DND-41 (cell line): ENCODE results near the gene FURIN.

Source experiments
- ATAC-seq: fragments of 200-7000 bp; cut with Tn5 transposase; 3 replicates; pipeline ENCODE4 v1.9.1; 2021; ENCODE audit warnings: low read depth; ENCODE audit not compliant: insufficient read depth
- DNase-seq: peaks from one replicate; pipeline ENCODE4 v3.0.0-alpha.2; 2020
- H2AFZ ChIP-seq: 2 replicates; pipeline ENCODE4 v1.6.0; 2012; ENCODE audit warnings: low read depth, low read length
- H3K27ac ChIP-seq: 2 replicates; pipeline ENCODE4 v1.5.1; 2012; ENCODE audit warnings: low read length, inconsistent platforms
- H3K27me3 ChIP-seq: fragments of 200-600 bp; sonication (generic); 2 replicates; pipeline ENCODE4 v1.6.0; 2012; ENCODE audit warnings: low read length, mild to moderate bottlenecking, inconsistent platforms; ENCODE audit not compliant: insufficient read depth, poor library complexity
- H3K36me3 ChIP-seq: 2 replicates; pipeline ENCODE4 v1.5.1; 2012; ENCODE audit warnings: low read length, inconsistent platforms; ENCODE audit not compliant: insufficient read depth
- H3K4me1 ChIP-seq: 2 replicates; pipeline ENCODE4 v1.5.1; 2012; ENCODE audit warnings: mild to moderate bottlenecking, low read length; ENCODE audit not compliant: insufficient read depth
- H3K4me2 ChIP-seq: 2 replicates; pipeline ENCODE4 v1.6.0; 2012; ENCODE audit warnings: mild to moderate bottlenecking, moderate library complexity, low read length, inconsistent platforms; ENCODE audit not compliant: insufficient read depth
- H3K4me3 ChIP-seq, 2 experiments: fragments of 200-600 bp in 1 of 2; shearing (Covaris generic) in 1 of 2; 2 replicates each; pipeline ENCODE4 v1.5.1; 2012 to 2016; ENCODE audit warnings: inconsistent platforms in 2 of 2, low read length in 2 of 2, mild to moderate bottlenecking in 2 of 2, low read depth in 1 of 2, moderate library complexity in 1 of 2
- H3K79me2 ChIP-seq: 2 replicates; pipeline ENCODE4 v1.6.0; 2012; ENCODE audit warnings: low read length, inconsistent platforms; ENCODE audit not compliant: insufficient read depth
- H3K9ac ChIP-seq: 2 replicates; pipeline ENCODE4 v1.6.0; 2012; ENCODE audit warnings: low read depth, mild to moderate bottlenecking, inconsistent platforms, low read length, moderate library complexity
- H3K9me3 ChIP-seq: 2 replicates; pipeline ENCODE4 v1.5.1; 2012; ENCODE audit warnings: low read length, moderate library complexity, mild to moderate bottlenecking, inconsistent platforms; ENCODE audit not compliant: insufficient read depth, severe bottlenecking
- H4K20me1 ChIP-seq: 2 replicates; pipeline ENCODE4 v1.6.0; 2012; ENCODE audit warnings: low read length; ENCODE audit not compliant: insufficient read depth
- EZH2 ChIP-seq: IDR thresholded peaks from 3 replicates; pipeline ENCODE4 v1.6.1; 2012; ENCODE audit warnings: borderline replicate concordance, low read depth, mild to moderate bottlenecking, moderate library complexity, low read length, inconsistent platforms; ENCODE audit not compliant: severe bottlenecking
- TF ChIP-seq, protein P1 (sequence below): IDR thresholded peaks from 2 replicates; pipeline ENCODE4 v1.5.1; 2012; ENCODE audit warnings: borderline replicate concordance, low read length, moderate library complexity, mild to moderate bottlenecking; ENCODE audit not compliant: poor library complexity, severe bottlenecking; ENCODE audit errors: extremely low read depth

The FURIN gene

DNA sequence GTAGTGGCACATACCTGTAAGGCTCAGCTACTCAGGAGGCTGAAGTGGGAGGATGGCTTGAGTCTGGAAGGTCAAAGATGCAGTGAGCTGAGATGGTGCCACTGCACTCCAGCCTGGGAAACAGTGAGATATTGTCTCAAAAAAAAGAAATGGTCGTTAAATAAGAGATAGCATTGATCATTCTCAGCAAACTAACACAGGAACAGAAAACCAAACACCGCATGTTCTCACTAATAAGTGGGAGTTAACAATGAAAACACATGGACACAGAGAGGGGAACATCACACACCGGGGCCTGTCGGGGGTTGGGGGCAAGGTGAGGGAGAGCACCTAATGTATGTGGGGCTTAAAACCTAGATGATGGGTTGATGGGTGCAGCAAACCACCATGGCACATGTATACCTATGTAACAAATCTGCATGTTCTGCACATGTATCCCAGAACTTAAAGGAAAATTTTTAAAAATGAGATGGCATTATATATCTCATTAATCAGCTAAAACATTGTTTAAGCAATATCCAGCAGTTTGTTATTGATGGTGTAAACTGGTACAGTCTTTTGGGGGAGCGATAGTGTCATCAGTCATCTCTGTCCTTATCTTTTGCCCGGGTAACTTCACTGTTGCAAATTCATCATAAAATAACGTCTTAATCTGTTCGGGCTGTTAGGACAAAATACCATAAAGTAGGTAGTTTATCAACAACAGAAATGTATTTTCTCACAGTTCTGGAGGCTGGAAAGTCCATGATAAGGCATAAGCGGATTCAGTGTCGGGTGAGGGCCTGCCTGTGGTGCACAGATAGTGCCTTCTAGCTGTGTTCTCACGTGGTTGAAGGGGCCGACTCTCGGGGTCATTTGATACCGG, 33.0 kb downstream of the FURIN start:
- Histone ChIP-seq H3K9ac (peak overlapping the region; percentile 92), H3K27ac (peak overlapping the region; percentile 82), H2AFZ (peak overlapping the region; percentile 92), H3K4me1 (peaks cover 27% of the 10 kb centered on the region), H3K27me3 (no peaks in the 10 kb centered on the region), H3K36me3 (peaks cover 18% of the 10 kb centered on the region), H3K4me3 (peak overlapping the region in 1 of 2 experiments; percentile 89; a peak in 3 of 4 replicates), H3K4me2 (peak overlapping the region; percentile 80), H3K9me3 (no peaks in the 10 kb centered on the region), H4K20me1 (peaks cover 6% of the 10 kb centered on the region), H3K79me2 (peaks cover 15% of the 10 kb centered on the region)
- DNase-seq, result no peak
- no peak for ATAC-seq
- TF ChIP-seq EZH2, result no peak
- TF ChIP-seq, protein P1, sequence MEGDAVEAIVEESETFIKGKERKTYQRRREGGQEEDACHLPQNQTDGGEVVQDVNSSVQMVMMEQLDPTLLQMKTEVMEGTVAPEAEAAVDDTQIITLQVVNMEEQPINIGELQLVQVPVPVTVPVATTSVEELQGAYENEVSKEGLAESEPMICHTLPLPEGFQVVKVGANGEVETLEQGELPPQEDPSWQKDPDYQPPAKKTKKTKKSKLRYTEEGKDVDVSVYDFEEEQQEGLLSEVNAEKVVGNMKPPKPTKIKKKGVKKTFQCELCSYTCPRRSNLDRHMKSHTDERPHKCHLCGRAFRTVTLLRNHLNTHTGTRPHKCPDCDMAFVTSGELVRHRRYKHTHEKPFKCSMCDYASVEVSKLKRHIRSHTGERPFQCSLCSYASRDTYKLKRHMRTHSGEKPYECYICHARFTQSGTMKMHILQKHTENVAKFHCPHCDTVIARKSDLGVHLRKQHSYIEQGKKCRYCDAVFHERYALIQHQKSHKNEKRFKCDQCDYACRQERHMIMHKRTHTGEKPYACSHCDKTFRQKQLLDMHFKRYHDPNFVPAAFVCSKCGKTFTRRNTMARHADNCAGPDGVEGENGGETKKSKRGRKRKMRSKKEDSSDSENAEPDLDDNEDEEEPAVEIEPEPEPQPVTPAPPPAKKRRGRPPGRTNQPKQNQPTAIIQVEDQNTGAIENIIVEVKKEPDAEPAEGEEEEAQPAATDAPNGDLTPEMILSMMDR, result no peak

DNA sequence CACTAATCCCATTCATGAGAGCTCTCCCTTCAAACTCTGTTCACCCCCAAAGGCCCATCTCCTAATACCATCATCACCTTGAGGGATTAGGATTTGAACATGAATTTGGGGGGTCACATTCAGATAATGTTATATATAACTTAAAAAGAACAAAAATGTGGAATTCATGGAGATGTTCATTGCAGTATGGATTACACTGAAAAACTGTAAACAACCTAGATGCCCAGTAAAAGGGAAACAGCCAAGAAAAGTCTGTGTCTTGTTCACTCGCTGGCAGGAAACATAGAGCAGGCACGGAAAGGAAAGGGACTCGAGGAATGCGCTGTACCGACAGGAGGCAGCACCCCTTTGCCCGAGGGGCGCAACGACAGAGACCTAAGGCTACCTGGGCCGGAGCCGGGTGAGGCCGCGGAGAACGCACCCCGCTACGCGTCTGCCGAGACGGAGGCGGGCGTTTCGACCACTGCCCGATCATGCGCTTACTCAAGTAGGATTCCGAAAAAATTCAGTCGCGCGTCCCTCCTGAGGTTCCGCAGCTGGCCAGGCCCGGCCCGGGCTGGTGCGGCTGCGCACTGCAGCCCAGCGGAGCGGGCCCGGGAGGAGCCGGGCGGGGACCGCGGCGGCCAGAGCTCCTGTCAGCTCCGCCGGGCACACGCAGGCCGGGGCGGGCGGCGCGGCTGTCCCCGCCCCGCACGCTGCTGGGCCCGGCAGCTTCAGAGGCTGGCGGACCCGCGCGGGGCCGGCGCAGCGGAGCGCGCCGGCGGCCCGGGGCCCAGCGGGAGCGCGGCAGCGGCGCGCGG, 33.9 kb downstream of the FURIN start:
- Histone ChIP-seq H3K4me1 (peaks cover 27% of the 10 kb centered on the region), H4K20me1 (peaks cover 6% of the 10 kb centered on the region), H2AFZ (peak overlapping the region; percentile 92), H3K27ac (peak overlapping the region; percentile 82), H3K79me2 (peaks cover 15% of the 10 kb centered on the region), H3K9ac (peak overlapping the region; percentile 92), H3K4me2 (peak overlapping the region; percentile 80), H3K9me3 (no peaks in the 10 kb centered on the region), H3K36me3 (peaks cover 26% of the 10 kb centered on the region), H3K4me3 (peak overlapping the region; percentile 56 to 89; a peak in 3 of 4 replicates), H3K27me3 (no peaks in the 10 kb centered on the region)
- peak; percentile 70 for DNase-seq
- no peak for TF ChIP-seq EZH2
- TF ChIP-seq, protein P1, result peak; percentile 86
- peak; percentile 76 for ATAC-seq

DNA sequence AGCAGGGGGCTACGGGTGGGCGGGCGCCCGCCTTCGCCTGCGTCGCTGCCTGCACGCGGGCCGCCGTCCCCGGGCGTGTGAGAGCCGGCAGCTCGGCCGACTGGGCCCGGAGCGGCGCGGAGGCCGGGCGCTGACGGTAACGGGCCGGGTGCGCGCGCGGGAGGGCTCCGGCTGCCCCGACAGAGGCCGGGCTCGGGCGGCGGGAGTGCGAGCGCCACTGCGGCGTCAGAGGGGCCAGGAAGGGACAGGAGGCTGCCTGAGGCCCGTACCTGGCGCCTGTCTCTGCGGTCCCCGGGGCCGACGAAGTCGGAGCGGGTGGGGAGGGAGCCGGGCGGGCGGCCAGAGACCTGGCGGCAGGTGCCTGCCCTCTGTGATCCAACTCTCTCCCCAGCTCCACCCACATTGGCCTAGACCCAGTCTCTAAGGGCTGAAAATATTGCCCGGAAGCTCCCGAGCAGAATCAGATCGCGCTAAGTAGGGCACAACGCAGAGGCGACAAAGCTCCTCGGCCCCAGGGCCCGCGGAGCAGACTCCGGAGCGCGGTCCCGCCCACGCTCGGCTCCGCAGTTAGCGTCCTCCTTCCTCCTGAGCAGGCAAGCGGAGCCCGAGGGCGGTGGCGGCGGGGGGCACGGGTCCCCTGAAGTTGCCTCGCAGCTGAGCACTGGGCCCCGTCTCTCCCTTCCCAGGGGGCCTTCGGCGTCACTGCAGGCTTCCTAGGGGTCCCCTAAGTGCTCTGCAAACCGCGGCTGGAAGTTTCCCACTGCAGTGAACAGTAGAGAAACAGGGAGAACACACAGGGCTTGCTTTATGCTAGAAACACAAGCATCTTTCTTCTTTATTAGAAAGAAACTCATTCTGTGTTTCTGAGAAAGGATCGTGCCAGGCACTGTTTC, 34.7 kb downstream of the FURIN start, which contains the start of gene MAN2A2:
Gene MAN2A2 (plus strand): TSS at position 463 of the 893 bp plus-strand sequence. CDS start 906 bp downstream, outside the sequence.
- peak; percentile 72 for DNase-seq
- Histone ChIP-seq H3K27me3 (no peaks in the 10 kb centered on the region), H3K9ac (peak within 1 kb of the TSS; percentile 92), H3K79me2 (peaks cover 15% of the 10 kb centered on the region), H3K36me3 (peaks cover 35% of the 10 kb centered on the region), H3K4me3 (peak within 1 kb of the TSS; percentile 71 to 89), H4K20me1 (peaks cover 6% of the 10 kb centered on the region), H3K27ac (peak within 1 kb of the TSS; percentile 82), H3K4me1 (peaks cover 27% of the 10 kb centered on the region), H3K4me2 (peak within 1 kb of the TSS; percentile 80), H2AFZ (peak within 1 kb of the TSS; percentile 92), H3K9me3 (no peaks in the 10 kb centered on the region)
- TF ChIP-seq EZH2, result no peak
- ATAC-seq, result peak; percentile 81
